HTERT RPE-1 (cell line): ENCODE measurements around the gene MAPK8IP2.
"Not testable (repeated sequence)": the region's sequence is repeated elsewhere in the genome, so short reads cannot be mapped to it uniquely, and the experiment has no call there.

ENCODE experiments used
- in situ Hi-C: fragments of 300-500 bp; cut with MboI; formaldehyde crosslinking; loops from 4 replicates; pipeline ENCODE4 v1.14.3; 2020; ENCODE audit warnings: low sequenced_read_pairs

Gene MAPK8IP2

DNA sequence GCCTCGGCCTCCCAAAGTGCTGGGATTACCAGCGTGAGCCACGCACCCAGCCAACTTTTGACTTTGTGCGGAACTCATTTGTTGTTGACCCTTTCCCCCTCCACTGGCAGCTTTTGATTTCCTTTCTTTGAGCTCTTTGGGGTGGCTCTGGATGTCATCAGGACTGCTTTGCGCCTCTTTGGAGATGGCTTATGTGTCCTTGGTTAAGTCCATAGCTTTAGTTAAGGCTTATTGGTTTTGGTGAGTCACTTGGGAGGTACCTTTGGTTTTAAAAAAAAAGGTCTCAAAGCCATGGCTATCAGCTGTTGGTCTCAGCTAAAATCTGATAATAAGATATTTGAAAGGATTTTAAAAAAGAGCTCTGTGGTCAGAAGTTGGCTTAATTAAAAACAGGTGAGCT lies 32.5 kb downstream of the MAPK8IP2 start:
- in situ Hi-C loops: no loop called here

DNA sequence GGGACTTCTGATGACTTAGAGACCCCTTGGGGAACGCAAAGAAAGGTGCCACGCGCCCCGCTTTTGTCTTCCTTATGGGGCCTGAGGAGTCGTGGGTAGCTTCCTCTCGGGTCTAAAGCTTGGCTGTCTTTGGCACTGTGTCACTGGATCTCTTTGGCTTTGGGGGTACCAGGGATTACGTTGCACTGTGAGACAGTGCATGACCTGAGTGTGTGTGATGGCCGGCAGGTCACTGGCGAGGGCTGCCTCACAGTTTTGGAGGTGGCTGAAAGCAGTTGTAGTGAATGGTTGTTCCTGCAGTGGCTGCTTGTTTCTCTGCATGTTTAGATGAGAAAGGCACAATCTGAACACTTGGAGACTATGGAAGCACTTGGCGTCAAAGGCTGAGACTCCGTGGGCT lies 33.2 kb downstream of the MAPK8IP2 start:
- in situ Hi-C loops: no loop called here

DNA sequence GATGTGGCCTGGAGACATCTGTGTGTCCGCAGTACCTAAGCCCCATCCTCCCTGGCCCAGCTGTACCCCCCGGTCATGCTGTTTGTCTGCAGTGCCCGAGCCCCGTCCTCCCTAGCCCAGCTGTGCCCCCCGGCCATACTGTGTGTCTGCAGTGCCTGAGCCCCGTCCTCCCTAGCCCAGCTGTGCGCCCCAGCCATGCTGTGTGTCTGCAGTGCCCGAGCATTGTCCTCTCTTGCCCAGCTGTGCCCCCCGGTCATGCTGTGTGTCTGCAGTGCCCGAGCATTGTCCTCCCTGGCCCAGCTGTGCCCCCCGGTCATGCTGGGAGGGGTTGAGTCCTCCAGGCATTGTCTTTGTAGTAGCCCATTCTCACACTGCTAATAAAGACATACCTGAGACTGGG lies 35.0 kb downstream of the MAPK8IP2 start:
- in situ Hi-C loops: no loop called here

DNA sequence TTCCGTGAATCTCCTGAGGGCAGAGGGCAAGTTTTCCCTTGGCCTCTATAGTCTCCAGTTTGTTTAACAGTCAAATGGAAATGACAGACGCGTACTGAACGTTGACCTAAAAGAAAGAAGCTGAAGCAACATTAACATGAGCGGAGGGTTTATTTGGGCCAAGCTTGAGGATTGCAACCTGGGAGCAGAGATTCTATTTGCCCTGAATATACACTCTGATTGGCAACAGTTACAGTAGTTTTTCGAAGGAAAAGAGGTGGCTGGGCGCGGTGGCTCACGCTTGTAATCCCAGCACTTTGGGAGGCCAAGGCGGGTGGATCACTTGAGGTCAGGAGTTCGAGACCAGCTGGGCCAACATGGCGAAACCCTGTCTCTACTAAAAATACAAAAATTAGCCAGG lies 39.7 kb downstream of the MAPK8IP2 start:
- in situ Hi-C loops: not testable (repeated sequence)

DNA sequence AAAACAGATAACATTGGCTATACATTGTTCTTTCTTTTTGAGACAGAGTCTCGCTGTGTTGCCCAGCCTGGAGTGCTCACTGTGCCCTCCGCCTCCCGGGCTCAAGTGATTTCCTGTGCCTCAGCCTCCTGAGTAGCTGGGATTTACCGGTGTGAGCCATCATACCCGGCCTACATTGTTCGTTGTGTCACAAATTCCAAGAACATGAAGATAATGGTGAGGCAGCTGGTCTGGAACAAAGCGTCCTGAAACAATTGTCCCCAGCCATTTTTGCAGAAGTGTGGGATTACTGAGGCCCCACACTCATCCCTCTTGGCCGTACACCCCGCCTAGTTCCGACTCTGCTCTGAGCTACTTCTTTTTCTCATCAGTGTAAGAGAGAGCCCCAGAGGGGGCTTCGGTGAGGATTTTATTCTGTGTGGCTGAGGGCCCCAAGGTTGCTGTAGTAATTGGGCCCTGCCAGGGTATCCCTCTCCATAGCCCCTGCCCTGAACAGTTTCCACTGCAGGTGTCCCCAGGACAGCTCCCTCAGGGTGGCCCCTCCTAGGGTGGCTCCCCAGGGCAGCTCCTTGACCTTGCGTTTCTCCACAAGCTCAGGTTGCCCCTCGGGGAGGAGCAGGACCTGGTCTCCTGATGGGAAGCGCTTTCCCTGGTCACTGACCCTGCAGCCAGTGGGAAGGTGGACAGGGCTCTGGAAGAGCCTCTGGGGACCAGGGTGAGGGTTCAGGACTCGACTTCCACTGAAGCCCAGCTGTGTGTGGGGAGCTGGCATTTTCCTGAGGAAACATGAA lies 40.5 kb downstream of the MAPK8IP2 start:
- in situ Hi-C loops: no loop called here

DNA sequence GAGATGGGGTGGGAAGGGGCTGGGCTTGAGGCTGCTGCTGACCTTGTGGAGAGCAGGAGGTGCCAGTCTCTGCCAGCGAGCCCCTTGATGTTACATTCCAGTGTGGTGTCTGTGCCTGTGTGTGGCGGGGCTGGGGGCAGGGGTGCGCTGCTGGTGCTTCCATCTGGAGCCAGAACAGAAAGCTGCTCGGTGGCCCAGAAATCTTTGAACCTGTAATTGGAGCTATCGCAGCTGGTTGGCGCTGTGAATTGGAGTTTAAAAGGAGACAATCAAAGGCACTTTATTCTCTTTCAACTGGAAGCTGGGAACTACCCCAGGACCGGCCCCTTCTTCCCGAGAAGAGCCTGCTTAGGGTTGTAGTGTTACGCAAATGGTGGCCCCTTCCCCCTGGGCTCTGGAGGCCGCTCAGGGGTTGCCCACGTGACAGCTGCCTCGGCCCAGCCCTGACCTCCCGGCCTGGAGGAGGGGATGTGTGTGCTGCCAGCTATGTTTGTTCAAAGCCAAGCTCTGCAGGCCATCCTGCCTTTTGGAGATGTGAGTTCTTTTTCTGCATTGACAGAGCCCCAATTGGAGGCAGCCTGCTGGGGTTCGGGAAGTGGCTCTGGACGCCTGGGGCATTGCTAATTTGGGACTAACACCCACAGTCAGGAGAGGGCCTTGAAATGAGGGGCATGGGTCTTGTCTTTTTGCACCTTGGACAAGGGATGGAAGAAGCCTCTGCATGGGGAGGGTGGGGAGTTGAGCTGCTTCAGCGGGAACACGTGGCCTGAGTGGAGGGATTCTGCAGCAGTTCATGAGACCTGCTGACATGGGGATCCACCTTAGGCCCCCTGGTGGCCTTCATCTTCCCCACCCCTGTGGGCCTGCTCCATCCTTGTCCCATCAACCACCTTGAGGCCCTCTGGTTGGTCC lies 41.4 kb downstream of the MAPK8IP2 start:
- in situ Hi-C loops: no loop called here

DNA sequence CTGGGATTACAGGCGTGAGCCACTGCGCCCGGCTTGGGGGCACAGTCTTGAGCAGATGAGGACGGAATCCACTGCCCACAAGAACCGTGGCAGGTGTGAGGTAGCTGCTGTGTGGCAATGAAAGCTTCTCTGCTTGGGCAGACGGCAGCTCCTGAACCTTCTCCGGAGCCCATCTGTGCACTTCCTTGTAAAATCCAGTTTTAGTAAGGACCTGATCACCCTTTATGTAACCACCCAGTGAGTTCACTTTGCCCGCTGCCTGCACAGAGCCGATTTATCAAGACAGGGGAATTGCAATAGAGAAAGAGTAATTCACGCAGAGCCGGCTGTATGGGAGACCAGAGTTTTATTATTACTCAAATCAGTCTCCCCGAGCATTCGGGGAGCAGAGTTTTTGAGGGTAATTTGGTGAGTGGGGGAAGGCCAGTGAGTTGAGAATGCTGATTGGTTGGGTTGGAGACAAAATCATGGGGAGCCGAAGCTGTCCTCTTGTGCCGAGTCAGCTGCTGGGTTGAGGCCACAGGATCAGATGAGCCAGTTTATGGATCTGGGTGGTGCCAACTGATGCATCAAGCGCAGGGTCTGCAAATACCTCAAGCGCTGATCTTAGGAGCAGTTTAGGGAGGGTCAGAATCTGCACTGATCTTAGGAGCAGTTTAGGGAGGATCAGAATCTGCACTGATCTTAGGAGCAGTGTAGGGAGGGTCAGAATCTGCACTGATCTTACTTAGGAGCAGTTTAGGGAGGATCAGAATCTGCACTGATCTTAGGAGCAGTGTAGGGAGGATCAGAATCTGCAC lies 42.6 kb downstream of the MAPK8IP2 start:
- in situ Hi-C loops: not testable (repeated sequence)

DNA sequence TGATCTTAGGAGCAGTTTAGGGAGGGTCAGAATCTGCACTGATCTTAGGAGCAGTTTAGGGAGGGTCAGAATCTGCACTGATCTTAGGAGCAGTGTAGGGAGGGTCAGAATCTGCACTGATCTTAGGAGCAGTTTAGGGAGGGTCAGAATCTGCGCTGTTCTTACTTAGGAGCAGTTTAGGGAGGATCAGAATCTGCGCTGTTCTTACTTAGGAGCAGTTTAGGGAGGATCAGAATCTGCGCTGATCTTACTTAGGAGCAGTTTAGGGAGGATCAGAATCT lies 43.2 kb downstream of the MAPK8IP2 start:
- in situ Hi-C loops: not testable (repeated sequence)

DNA sequence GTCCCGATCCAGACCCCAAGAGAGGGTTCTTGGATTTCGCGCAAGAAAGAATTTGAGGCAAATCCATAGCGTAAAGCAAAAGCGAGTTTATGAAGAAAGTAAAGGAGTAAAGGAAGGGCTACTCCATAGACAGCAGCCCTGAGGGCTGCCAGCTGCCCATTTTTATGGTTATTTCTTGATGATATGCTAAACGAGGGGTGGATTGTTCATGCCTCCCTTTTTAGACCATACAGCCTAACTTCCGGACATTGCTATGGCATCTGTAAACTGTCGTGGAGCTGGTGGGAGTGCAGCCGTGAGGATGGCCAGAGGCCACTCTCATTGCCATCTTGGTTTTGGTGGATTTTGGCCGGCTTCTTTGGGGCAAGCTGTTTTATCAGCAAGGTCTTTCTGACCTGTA lies 52.7 kb downstream of the MAPK8IP2 start:
- in situ Hi-C loops: no loop called here

DNA sequence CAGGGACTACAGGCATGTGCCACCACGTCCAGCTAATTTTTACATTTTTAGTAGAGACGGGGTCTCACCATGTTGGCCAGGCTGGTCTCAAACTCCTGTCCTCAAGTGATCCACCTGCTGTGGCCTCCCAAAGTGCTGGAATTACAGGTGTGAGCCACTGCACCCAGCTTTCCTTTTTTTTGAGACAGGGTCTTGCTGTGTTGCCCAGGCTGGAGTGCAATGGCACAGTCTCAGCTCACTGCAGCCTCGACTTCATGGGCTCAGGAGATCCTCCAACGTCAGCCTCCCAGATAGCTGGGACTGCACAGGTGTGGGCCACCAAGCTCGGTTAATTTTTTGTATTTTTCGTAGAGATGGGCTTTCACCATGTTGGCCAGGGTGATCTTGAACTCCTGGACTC lies 54.1 kb downstream of the MAPK8IP2 start:
- in situ Hi-C loops: not testable (repeated sequence)

DNA sequence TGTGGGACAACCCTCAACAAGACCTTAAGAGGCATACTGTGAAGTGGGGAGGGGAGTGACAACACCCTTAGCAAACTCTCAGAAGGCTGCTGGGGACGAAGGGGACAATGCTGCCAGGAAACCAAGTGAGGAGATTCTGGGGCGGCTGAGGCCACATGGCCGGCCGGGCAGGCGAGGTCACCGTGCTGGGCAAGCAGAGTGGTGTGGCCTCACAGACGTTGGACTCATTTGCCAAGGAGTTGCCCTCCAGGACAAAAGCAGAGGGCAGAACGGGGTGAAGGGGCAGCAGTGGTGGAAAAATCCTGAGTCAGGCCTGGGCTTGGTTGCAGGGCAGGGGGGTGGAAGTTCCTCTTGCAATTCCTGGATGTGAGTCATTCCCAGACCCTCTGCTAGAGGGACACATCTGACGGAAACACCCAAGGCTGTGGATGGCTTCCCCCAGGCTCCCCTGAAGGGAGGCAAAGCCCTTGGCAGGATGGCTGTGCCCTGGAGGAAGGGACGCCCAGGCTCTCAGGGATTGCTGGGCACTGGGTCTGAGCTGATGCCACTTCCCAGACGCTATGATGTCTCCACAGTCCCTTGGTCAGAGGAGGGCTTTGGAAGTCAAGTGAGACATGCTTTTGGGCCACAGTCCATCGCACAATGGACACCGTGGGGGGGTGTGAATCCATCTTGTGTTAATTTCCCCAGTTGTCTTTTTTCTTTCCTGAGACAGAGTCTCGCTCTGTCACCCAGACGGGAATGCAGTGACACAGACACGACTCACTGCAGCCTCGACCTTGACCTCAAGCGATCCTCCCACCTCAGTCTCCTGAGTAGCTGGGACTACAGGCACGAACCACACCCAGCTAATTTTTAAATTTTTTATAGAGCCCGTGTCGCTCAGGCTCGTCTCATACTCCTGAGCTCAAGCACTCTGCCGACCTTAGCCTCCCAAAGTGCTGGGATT lies 55.8 kb downstream of the MAPK8IP2 start:
- in situ Hi-C loops: no loop called here

DNA sequence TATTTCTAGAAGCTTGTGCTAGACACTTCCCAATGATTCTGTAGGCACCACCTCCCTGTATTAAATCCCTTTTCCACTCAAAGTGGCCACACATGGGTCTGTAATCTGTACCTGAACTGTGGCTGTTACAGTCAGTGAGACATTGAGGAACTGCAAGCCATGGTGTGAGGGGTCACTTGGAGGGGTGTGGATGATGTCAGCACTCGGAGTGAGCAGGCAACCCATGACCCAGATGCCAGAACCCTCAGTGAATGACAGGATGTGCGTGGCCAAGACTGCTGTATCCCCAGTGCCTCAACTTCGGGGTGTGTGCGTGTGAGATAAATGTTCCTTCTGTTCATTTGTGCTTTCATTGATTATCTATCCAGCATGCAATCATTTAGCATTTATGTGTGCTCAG lies 57.3 kb downstream of the MAPK8IP2 start:
- in situ Hi-C loops: no loop called here

DNA sequence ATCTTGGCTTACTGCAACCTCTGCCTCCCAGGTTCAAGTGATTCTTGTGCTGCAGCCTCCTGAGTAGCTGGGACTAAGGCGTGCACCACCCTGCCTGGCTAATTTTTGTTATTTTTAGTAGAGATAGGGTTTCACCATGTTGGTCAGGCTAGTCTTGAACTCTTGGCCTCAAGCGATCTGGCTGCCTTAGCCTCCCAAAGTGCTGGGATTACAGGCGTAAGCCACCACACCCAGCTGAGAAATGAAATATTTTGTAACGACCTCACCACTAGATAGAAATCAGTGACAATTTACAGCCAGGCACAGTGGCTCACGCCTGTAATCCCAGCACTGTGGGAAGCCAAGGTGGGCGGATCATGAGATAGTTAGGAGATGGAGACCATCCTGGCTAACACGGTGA lies 59.1 kb downstream of the MAPK8IP2 start:
- in situ Hi-C loops: not testable (repeated sequence)

DNA sequence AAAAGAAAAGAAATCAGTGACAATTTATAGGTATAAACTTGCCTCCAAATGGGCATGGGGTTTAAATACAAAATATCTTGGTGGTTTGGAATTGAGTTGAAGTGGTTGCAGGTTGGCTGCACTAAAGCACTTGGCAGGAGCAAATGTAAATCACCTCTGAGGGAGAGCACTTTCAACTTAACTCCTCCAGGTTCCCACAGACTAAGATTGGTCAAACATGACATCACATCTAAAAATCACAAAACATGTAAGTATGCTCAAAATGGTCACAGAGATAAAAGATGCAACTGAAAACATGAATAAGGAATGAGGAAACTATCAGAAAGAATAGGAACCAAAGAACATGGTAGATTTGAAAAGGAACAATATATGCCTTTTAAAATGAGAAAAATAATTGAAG lies 59.7 kb downstream of the MAPK8IP2 start:
- in situ Hi-C loops: no loop called here
